ENCODE measurements around the gene TMEM258. TPM values are rescaled to one million over a fixed set of nuclear protein-coding genes. Genes with fewer than 3 reads are reported as not detected.

The TMEM258 gene
- total RNA-seq, 1 experiment from 2014 or later = 296 TPM

- no peak for DNase-seq
- Histone ChIP-seq H3K4me3 (ENCODE audit: insufficient read depth, low read depth, low read length) (no peak overlapping the region), H3K27me3 (ENCODE audit: control insufficient read depth, insufficient read depth, low read length) (peaks cover 20% of the 10 kb centered on the region), H3K36me3 (replicated peaks; ENCODE audit: control insufficient read depth, insufficient read depth, low read length) (no peaks in the 10 kb centered on the region)
These were observed 37.6 kb downstream of the TMEM258 start for GRCh38 chr11:61754534-61755482.

- Histone ChIP-seq H3K4me3 (ENCODE audit: insufficient read depth, low read depth, low read length) (no peak overlapping the region), H3K36me3 (replicated peaks; ENCODE audit: control insufficient read depth, insufficient read depth, low read length) (no peaks in the 10 kb centered on the region), H3K27me3 (ENCODE audit: control insufficient read depth, insufficient read depth, low read length) (peaks cover 20% of the 10 kb centered on the region)
- DNase-seq = no peak
These were observed 38.7 kb downstream of the TMEM258 start for GRCh38 chr11:61753672-61754071.

GRCh38 chr11:61752925-61753521 lies 39.4 kb downstream of the TMEM258 start:
- Histone ChIP-seq H3K36me3 (replicated peaks; ENCODE audit: control insufficient read depth, insufficient read depth, low read length) (no peaks in the 10 kb centered on the region), H3K27me3 (ENCODE audit: control insufficient read depth, insufficient read depth, low read length) (peaks cover 20% of the 10 kb centered on the region), H3K4me3 (ENCODE audit: insufficient read depth, low read depth, low read length) (peak overlapping the region; percentile 67)
- no peak for DNase-seq

GRCh38 chr11:61752117-61752924 lies 40.1 kb downstream of the TMEM258 start, which contains the start of gene MYRF:
TSS of gene MYRF (plus strand) at chr11:61752636. CDS start at chr11:61752745, 109 bp downstream.
- peak; percentile 96 for DNase-seq
- H3K36me3 ChIP-seq (replicated peaks; ENCODE audit: control insufficient read depth, insufficient read depth, low read length) = no peaks in the 10 kb centered on the region
- H3K4me3 ChIP-seq (ENCODE audit: insufficient read depth, low read depth, low read length) = peak within 1 kb of the TSS; percentile 67
- H3K27me3 ChIP-seq (ENCODE audit: control insufficient read depth, insufficient read depth, low read length) = peaks cover 20% of the 10 kb centered on the region

- DNase-seq = no peak
These were observed 41.0 kb downstream of the TMEM258 start for GRCh38 chr11:61751384-61751783.

GRCh38 chr11:61750631-61751273 lies 41.6 kb downstream of the TMEM258 start:
- Histone ChIP-seq H3K36me3 (replicated peaks; ENCODE audit: control insufficient read depth, insufficient read depth, low read length) (no peaks in the 10 kb centered on the region), H3K27me3 (ENCODE audit: control insufficient read depth, insufficient read depth, low read length) (peaks cover 20% of the 10 kb centered on the region), H3K4me3 (ENCODE audit: insufficient read depth, low read depth, low read length) (no peak overlapping the region)
- DNase-seq = no peak

More at GRCh38 chr11:61751384-61751783, 41.0 kb downstream of the TMEM258 start:
- Histone ChIP-seq H3K27me3 (ENCODE audit: control insufficient read depth, insufficient read depth, low read length) (peaks cover 20% of the 10 kb centered on the region), H3K4me3 (ENCODE audit: insufficient read depth, low read depth, low read length) (no peak overlapping the region), H3K36me3 (replicated peaks; ENCODE audit: control insufficient read depth, insufficient read depth, low read length) (no peaks in the 10 kb centered on the region)

GRCh38 chr11:61749591-61750217 lies 42.7 kb downstream of the TMEM258 start:
- peak; percentile 80 for DNase-seq
- Histone ChIP-seq H3K36me3 (replicated peaks; ENCODE audit: control insufficient read depth, insufficient read depth, low read length) (no peaks in the 10 kb centered on the region), H3K4me3 (ENCODE audit: insufficient read depth, low read depth, low read length) (no peak overlapping the region), H3K27me3 (ENCODE audit: control insufficient read depth, insufficient read depth, low read length) (peaks cover 20% of the 10 kb centered on the region)

GRCh38 chr11:61747967-61748285 lies 44.5 kb downstream of the TMEM258 start:
- no peak overlapping the region for H3K4me3 ChIP-seq (ENCODE audit: insufficient read depth, low read depth, low read length)

GRCh38 chr11:61747192-61747966 lies 45.0 kb downstream of the TMEM258 start:
- DNase-seq = peak; percentile 97
- no peaks in the 10 kb centered on the region for H3K36me3 ChIP-seq (replicated peaks; ENCODE audit: control insufficient read depth, insufficient read depth, low read length)
- peaks cover 5% of the 10 kb centered on the region for H3K27me3 ChIP-seq (ENCODE audit: control insufficient read depth, insufficient read depth, low read length)
- no peak overlapping the region for H3K4me3 ChIP-seq (ENCODE audit: insufficient read depth, low read depth, low read length)

More at GRCh38 chr11:61747967-61748285, 44.5 kb downstream of the TMEM258 start:
- no peak for DNase-seq
- H3K36me3 ChIP-seq (replicated peaks; ENCODE audit: control insufficient read depth, insufficient read depth, low read length) = no peaks in the 10 kb centered on the region
- H3K27me3 ChIP-seq (ENCODE audit: control insufficient read depth, insufficient read depth, low read length) = peaks cover 9% of the 10 kb centered on the region

GRCh38 chr11:61746442-61747191 lies 45.8 kb downstream of the TMEM258 start:
- Histone ChIP-seq H3K36me3 (replicated peaks; ENCODE audit: control insufficient read depth, insufficient read depth, low read length) (peaks cover 1% of the 10 kb centered on the region; the same call in 1 of the 2 replicates), H3K4me3 (ENCODE audit: insufficient read depth, low read depth, low read length) (no peak overlapping the region), H3K27me3 (ENCODE audit: control insufficient read depth, insufficient read depth, low read length) (no peaks in the 10 kb centered on the region)
- no peak for DNase-seq

- DNase-seq = no peak
- H3K4me3 ChIP-seq (ENCODE audit: insufficient read depth, low read depth, low read length) = no peak overlapping the region
- H3K27me3 ChIP-seq (ENCODE audit: control insufficient read depth, insufficient read depth, low read length) = no peaks in the 10 kb centered on the region
- peaks cover 3% of the 10 kb centered on the region for H3K36me3 ChIP-seq (replicated peaks; ENCODE audit: control insufficient read depth, insufficient read depth, low read length)
These were observed 46.5 kb downstream of the TMEM258 start for GRCh38 chr11:61745781-61746441.

GRCh38 chr11:61744609-61745156 lies 47.7 kb downstream of the TMEM258 start:
- DNase-seq = no peak
- peaks cover 3% of the 10 kb centered on the region for H3K36me3 ChIP-seq (replicated peaks; ENCODE audit: control insufficient read depth, insufficient read depth, low read length)
- H3K4me3 ChIP-seq (ENCODE audit: insufficient read depth, low read depth, low read length) = no peak overlapping the region
- no peaks in the 10 kb centered on the region for H3K27me3 ChIP-seq (ENCODE audit: control insufficient read depth, insufficient read depth, low read length)

Data from H7 (cell line).